ENCODE measurements around the gene SLC1A4.
"Not testable (repeated sequence)": the region's sequence is repeated elsewhere in the genome, so short reads cannot be mapped to it uniquely, and the experiment has no call there.

The SLC1A4 gene

GRCh38 chr2:64966017-64966416 is 23.2 kb upstream of the SLC1A4 start:
- no peak for DNase-seq

GRCh38 chr2:64966839-64967238 is 22.4 kb upstream of the SLC1A4 start:
- no peak for DNase-seq

- DNase-seq: no peak
Measured at GRCh38 chr2:64967601-64968000, 21.6 kb upstream of the SLC1A4 start.

DNA sequence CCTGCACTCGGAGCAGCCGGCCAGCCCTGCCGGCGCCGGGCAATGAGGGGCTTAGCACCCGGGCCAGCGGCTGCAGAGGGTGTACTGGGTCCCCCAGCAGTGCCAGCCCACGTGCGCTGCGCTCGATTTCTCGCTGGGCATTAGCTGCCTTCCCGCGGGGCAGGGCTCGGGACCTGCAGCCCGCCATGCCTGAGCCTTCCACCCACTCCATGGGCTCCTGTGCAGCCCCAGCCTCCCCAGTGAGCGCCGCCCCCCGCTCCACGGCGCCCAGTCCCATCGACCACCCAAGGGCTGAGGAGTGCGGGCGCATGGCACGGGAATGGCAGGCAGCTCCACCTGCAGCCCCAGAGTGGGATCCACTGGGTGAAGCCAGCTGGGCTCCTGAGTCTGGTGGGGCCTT is 20.1 kb upstream of the SLC1A4 start:
- DNase-seq: not testable (repeated sequence)

- no peak for DNase-seq
Measured at GRCh38 chr2:64970495-64970894, 18.7 kb upstream of the SLC1A4 start.

DNA sequence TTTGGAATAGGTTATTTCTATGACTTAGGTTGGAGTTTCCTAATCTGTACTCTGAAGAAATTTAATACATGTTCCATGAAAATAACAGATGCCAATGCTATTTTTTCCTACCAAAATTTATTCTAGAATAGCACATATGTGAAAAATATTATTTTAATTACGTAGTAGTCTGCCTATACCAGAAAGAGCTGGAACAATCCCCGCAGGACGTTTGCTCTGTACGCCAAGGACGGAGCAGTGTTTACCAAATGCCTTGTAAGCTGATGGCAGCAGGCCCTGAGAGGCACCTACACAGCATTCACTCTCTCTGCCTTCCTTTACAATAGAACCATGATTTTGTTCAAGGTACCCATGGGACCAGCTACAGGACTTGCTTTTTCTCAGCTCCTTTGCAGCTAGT is 16.8 kb upstream of the SLC1A4 start:
- no peak for DNase-seq

GRCh38 chr2:64972876-64973275 is 16.3 kb upstream of the SLC1A4 start:
- DNase-seq: no peak

DNA sequence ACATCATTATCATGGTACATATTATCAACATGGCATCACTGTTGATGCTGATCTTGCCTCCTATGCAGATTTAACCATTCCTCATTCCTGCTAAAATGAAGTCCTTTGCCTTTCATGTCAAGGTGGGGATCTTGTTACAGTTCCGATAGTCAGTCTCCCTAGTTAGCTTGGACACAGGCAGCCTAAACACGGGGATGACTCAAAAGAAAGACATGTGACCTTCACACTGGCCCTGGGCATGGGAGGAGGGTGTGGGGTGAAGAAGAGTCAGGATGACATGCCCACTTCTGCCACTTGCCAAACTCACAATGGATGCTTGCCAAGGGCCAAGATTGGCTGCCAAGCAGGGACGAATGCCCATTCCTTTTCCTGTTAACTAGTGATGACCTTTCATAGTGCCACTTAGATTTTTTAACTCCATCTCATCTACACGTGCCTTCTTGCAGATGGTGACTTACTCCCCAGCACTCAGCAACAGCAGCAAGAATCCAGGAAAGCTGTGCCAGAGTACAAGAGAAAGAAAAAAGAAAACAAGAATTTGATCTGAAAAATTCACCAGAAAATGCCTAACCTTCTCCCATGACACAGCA is 13.9 kb upstream of the SLC1A4 start:
- DNase-seq: no peak

DNA sequence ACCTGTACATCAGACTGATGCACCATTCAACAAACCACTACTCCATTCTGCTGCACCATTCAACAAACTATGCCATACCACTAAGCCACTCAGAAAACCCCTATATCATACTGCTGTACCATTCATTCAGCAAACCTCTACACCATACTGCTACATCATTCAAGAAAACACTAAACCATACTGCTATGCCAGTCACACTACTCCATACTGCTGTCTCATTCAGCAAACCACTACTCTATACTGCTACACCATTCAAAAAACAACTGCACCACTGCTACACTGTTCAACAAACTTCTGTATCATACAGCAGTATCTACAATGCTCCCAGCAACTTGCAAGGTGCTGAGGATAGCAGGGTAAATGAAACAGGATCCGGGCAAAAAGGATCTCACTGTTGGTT is 12.9 kb upstream of the SLC1A4 start:
- DNase-seq: no peak

DNA sequence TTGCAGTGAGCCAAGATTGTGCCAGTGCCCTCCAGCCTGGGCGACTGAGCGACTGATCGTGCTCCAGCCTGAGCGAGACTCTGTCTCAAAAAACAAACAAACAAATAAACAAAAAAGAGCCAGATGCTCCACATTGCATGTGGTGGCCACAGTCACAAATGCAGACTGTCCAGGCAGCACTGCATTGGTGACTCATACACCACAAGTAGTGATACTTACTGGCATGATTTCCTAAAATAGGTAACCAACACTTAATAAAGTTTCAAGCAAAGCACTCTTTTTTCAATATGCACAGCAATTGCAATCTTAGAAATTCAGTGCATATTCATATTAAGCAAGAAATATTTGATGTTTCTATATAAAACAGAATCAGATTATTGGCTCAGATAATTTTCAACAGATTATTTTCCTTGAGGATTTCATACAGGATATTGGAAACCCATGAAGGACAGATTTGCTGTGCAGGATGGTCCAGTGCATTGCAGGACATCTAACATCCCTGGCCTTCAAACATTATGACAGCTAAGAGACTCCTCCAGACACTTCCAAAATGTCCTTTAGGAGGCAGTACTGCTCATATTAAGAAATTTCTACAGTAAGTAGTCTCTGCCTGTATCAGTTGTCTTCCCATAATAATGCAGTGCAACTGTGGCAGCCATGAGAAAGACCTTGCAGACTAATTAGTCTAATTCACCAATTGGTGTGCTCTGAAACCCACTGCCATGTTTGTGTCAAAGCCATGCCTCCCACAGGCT is 10.5 kb upstream of the SLC1A4 start:
- DNase-seq: no peak

DNA sequence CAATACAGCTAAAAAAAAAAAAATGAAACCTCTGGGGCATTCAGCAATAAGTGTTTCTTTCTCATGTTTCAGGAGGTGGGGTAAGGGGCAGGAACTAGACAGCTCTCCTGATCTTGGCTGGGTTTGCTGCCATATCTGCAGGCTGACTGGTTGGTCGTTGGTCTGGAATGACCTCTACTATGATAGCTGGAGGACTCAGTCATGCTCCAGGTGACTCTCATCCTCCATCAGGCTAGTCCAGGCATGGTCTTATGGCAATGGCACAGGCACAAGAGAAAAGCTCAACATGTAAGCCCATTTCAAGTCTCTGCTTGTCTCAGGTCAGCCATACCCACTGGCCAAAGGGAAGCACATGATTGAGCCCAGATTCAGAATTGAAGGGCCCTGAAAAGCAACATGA is 9.5 kb upstream of the SLC1A4 start:
- DNase-seq: peak; percentile 65

- DNase-seq: no peak
Measured at GRCh38 chr2:64980183-64980582, 9.0 kb upstream of the SLC1A4 start.

- no peak for DNase-seq
Measured at GRCh38 chr2:64982311-64982857, 6.8 kb upstream of the SLC1A4 start.

GRCh38 chr2:64982932-64983331 is 6.3 kb upstream of the SLC1A4 start:
- no peak for DNase-seq

GRCh38 chr2:64985447-64985846 is 3.8 kb upstream of the SLC1A4 start:
- no peak for DNase-seq

DNA sequence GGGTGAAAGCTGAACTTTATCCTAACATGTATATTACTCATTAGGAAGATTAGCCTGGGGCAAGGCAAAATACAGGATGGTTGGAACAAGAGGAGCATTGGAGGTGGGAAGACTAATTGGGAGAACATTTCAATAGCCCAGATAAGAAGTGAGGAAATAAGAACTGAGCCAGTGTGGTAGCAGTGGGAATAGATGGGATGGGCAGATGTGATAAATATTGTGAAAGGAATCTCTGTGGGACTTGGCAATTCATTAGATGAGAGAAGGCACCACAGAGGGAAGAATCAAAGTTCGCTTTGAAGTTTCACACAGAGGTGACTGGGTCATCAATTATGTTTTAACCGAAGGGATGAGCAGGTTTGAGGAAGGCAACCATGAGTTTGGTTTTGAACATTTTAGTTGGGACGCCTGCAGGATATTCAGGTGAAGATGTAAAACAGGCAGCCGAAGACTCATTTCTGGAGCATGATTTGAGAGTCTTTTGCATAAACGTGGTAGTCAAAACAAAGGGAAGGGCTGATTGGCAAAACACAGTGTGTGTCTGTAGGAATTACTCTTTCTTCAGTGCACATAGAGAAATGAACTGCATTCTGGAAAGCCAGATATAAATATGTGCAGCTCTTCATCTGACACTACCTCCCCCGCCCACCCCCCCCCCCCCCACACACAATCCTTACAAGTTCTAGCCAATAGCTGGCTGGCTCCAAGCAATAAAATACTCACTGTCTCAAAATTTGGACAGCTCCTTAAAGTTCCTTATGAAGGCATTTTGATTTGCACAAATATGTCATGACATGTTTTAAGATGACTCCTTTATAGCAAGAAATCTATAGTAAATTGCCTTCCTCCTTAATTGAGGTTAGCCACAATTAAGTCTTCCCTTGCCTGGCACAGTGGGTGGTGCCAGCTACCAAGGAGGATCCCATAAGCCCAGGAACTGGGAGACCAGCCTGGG is 1.9 kb upstream of the SLC1A4 start:
- no peak for DNase-seq

DNA sequence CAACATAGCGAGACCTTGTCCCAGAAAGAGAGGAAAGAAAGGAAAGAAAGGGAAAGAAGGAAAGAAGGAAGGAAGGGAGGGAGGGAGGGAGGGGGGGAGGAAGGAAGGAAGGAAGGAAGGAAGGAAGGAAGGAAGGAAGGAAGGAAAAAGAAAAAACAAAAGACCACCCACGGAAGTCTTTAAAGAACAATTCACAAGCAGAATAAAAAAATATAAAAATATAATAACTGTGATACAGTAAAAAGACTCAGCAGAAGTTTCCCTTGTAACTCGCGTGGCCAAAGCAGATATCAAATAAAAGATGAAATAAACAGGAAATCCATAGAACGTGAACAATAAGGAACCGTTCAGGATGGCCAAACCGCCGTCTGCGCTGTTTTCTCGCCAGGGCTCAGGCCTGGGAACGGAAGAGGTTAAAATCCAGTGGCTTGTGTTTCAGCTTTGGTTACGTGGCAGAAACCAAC is 1.2 kb upstream of the SLC1A4 start:
- DNase-seq: peak; percentile 82

GRCh38 chr2:64988420-64989125 is 626 bp upstream of the SLC1A4 start:
- peak; percentile 67 for DNase-seq

DNA sequence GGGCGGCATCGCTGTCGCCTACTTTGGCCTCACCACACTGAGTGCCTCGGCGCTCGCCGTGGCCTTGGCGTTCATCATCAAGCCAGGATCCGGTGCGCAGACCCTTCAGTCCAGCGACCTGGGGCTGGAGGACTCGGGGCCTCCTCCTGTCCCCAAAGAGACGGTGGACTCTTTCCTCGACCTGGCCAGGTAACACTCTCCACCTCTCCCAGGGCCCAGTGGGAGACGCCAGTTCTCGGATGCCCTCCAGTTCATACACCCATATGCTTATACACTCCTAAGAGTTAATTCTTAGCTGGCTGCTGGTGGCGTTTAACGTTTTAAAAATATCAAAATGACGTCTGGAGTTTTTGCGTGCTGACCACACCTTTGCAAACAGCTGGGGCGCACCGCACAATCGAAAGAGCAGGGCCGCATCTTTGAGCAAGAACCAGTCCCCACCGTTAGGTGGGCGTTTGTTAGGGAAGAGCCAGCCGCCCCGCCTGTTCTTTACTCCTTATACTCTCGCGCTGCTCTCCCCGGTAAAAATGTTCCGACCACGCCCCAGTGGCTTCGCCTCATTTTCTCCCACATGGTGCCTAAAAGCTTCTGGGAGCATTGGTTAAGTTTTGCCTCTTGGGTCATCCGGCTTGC is 899 bp downstream of the SLC1A4 start:
- DNase-seq: peak; percentile 13

DNA sequence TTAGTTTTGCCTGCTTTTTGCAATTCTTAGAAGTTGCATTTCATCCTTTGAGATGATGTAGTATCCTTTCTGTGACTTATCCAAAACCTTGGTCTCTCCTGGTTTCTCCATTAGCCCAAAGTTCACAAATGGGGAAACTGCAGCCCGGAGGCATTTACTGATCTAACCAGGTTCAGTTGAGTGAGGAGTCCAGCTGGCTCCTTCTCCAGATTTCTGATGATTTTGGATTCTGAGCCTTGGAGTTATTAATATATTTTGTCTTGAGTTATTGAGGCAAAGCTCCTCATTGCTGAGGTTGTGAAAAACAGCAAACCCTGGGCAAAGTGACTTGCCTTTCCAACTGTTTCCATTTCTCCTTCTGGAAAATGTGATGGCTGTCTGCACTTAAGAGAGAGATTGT is 1.7 kb downstream of the SLC1A4 start:
- no peak for DNase-seq

GRCh38 chr2:64992218-64992617 is 3.0 kb downstream of the SLC1A4 start:
- no peak for DNase-seq

DNA sequence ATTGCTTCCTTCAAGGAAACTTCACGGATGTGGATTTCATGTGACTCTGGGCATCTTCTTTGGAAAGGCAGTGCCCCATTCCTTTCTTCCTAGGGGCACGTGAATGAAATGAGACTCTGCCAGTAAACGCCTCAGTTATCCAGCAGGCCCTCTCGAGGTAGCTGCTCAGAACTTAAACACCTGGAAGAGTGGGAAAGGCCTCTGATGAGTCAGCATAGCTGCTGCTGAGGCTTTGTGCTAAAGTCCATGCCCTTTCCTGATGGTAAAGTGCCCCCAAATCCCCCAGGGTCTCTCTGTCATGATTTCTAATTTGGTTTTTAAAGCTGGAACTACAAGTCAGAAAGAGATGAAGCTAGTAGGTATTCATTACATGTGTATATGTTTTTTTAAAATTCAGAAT is 3.8 kb downstream of the SLC1A4 start:
- peak; percentile 45 for DNase-seq

Measured in DMS79 (cell line).